ENCODE measurements around the gene KCTD3. TPM values are rescaled to one million over a fixed set of nuclear protein-coding genes. Genes with fewer than 3 reads are reported as not detected.
A peak's percentile ranks its signal among the peaks of the same experiment; 100 is the strongest.

Gene KCTD3
- total RNA-seq, 1 experiment from 2014 or later, result 46.7 TPM

DNA sequence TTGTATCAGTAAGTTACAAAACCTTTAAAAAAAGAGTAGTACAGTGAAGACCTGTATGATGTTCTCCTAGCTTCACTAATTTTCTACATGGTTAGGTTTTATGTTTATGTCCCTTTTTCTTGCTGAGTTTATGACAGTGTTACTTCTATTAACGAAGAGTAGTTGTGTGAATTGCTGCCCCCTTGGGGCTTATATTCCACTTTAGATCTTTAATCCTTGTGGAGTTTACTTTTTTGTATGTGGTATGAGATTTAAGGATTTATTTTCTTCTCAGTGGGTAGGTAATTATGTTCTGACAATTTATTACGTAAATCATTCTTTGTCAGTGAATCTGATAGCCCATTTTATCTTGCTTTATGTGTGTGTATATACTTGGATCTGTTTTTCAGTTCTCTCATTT is 14.8 kb downstream of the KCTD3 start:
- peaks cover 11 to 28% of the 10 kb centered on the region in 2 experiments; a peak in 3 of 4 replicates for H3K36me3 ChIP-seq (ENCODE audit: control insufficient read depth in 1 of 2, insufficient read depth in 2 of 2, low read length in 2 of 2)
- no peak for ATAC-seq
- H2AFZ ChIP-seq (ENCODE audit: low read depth, low read length, poor library complexity, severe bottlenecking), result no peak overlapping the region
- RAD21 ChIA-PET (ENCODE audit: low non-redundant PET in 1 of 2, low total read pairs in 2 of 2, uncharacterized antibody in 2 of 2, unreplicated experiment in 2 of 2), result no interaction called here
- no peak for DNase-seq (ENCODE audit: low read depth, low spot score)
- no peaks in the 10 kb centered on the region for H3K9me3 ChIP-seq (ENCODE audit: control insufficient read depth in 1 of 2, insufficient read depth in 1 of 2, low read depth in 1 of 2, low read length in 2 of 2)
- POLR2A ChIA-PET, result no interaction called here
- no peaks in the 10 kb centered on the region for H4K20me1 ChIP-seq (ENCODE audit: insufficient read depth)
- no peak overlapping the region for H3K27ac ChIP-seq (ENCODE audit: low read depth, low read length)
- TF ChIP-seq, protein P1, sequence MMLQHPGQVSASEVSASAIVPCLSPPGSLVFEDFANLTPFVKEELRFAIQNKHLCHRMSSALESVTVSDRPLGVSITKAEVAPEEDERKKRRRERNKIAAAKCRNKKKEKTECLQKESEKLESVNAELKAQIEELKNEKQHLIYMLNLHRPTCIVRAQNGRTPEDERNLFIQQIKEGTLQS (IDR thresholded peaks at IDR 0.05), result no peak
- TF ChIP-seq ZNF274 (IDR thresholded peaks at IDR 0.05; ENCODE audit: low read depth, low read length), result no peak
- no peak for TF ChIP-seq SP1 (IDR thresholded peaks at IDR 0.05; ENCODE audit: low read depth)
- no peak for TF ChIP-seq JUND (IDR thresholded peaks at IDR 0.05)
- no peak for TF ChIP-seq SIN3A (IDR thresholded peaks at IDR 0.05; ENCODE audit: low read depth)
- TF ChIP-seq ZFX (IDR thresholded peaks at IDR 0.05), result no peak
- TF ChIP-seq EZH2 (IDR thresholded peaks at IDR 0.05), result no peak
- no peak for TF ChIP-seq POLR2AphosphoS5 (IDR thresholded peaks at IDR 0.05; ENCODE audit: low read depth, low read length)
- no peak for TF ChIP-seq CEBPB (IDR thresholded peaks at IDR 0.05; ENCODE audit: low read depth)
- no peak for TF ChIP-seq RAD21 (IDR thresholded peaks at IDR 0.05; ENCODE audit: low read depth)
- TF ChIP-seq, protein P2, sequence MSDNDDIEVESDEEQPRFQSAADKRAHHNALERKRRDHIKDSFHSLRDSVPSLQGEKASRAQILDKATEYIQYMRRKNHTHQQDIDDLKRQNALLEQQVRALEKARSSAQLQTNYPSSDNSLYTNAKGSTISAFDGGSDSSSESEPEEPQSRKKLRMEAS (IDR thresholded peaks at IDR 0.05), result no peak
- TF ChIP-seq YY1 (IDR thresholded peaks at IDR 0.05; ENCODE audit: extremely low read depth, insufficient replicate concordance, low read depth, low read length), result no peak
- no peak for TF ChIP-seq SRF (IDR thresholded peaks at IDR 0.05; ENCODE audit: low read depth)
- peaks cover 12 to 34% of the 10 kb centered on the region in 2 experiments for H3K4me1 ChIP-seq (ENCODE audit: control insufficient read depth in 1 of 2, insufficient read depth in 2 of 2, low read length in 2 of 2)
- H3K4me3 ChIP-seq (replicated peaks in 1 of 2; ENCODE audit: low read depth in 1 of 2, low read length in 2 of 2), result no peak overlapping the region
- H3K9ac ChIP-seq (ENCODE audit: low read length), result no peak overlapping the region
- CTCF ChIA-PET, result no interaction called here
- intact Hi-C loops (cut with micrococcal nuclease), result no loop called here
- H3K4me2 ChIP-seq (ENCODE audit: low read length), result 0 out of 2 replicates have a peak overlapping the region, but pooled peaks have one; percentile 5
- no peaks in the 10 kb centered on the region for H3K9me2 ChIP-seq (ENCODE audit: insufficient read depth)
- H3K27me3 ChIP-seq (ENCODE audit: insufficient read depth, low read length), result no peaks in the 10 kb centered on the region
- BruUV-seq (replicated peaks), result TSS peak; percentile 1
- peaks cover 18% of the 10 kb centered on the region for H3K79me2 ChIP-seq (ENCODE audit: insufficient read depth, low read length)
